ENCODE results near the gene SMG6.
"Not testable (repeated sequence)": the region's sequence is repeated elsewhere in the genome, so short reads cannot be mapped to it uniquely, and the experiment has no call there.

Gene SMG6

DNA sequence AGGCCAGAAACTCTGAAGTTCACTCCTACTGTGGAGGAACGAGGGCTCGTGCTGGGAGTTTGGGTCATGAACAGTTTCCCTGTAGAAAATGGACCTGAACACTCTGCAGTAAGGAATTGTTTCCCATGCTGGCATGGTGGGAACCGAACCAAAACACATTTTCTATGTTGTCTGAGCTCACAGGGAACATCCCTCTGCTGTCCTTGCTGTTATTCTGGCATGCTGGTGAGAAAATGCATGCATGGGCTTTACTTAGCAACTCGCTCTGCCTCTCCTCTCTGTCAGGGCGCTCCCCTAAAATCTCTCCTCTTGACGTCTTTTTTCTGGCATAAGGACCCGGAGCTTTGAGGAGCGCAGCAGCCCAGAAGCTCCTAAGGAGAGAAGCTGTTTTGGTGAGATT lies 283.9 kb downstream of the SMG6 start:
- DNase-seq = no peak

DNA sequence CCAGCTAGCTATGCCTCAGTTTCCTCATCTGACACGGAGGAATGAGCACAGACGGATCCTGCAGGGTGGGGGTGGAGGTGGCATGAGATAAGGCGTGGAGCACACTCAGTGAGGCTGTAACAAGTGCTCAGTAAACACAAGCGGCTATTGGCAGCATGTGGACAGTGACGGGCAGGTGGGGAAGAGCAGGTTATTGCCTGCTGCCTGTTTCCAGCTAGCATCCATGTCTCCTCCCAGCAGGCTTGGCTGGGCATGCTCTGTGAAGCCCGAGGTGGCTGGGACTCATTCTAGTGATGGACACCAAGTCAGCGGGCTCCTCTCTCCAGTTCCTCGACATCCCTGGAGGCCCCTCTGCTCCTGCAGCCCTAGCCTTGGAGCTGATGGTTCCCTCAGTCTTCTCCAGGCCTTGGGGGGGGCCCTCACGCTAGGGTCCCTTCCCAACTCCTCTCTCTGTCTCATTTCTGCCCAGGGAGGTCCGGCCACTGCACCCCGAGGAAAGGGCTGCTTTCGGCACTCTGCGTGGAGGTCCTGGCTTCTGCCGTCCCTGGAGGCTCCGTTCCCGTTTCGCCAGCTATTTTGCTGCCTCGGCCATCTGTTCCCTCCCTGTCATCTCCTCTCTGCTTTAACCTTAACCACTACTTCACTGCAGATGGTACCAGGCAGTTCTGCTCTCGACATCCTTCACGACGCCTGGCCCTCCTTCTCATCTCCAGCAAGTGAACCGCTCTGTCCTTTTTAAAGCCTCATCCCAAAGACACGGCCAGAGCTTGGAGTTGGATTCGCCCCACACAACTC lies 284.7 kb downstream of the SMG6 start:
- DNase-seq = no peak

DNA sequence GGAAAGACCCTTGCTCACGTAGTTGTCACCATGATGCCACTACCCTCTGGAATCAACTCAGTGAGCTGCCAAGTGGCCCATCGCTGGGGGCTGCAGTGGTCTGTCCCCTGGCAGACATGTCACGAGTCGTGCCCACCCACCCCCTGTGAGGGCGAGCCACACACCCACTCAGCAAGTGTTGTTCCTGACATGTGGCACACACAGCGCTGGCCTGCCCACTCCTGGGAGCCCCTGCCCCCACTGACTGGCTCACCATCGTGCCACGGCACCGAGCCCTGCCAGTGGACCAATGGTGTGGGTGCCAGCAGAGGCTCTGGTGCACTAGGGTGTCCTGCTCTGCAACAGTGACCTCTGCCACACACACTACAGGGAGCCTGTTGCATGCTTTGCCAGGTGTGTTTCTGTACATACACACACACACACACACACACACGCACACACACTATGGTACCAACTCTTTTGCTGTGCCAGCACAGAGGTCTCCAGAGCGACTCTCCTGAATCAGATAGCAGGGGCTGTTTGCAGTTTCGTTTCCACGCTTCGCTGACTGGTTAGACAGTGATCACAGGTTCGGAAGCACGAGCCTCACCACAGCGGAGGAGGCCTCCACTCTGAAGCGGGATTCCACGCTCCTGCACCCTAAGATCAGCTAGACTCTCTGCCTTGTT lies 286.2 kb downstream of the SMG6 start:
- DNase-seq = no peak

DNA sequence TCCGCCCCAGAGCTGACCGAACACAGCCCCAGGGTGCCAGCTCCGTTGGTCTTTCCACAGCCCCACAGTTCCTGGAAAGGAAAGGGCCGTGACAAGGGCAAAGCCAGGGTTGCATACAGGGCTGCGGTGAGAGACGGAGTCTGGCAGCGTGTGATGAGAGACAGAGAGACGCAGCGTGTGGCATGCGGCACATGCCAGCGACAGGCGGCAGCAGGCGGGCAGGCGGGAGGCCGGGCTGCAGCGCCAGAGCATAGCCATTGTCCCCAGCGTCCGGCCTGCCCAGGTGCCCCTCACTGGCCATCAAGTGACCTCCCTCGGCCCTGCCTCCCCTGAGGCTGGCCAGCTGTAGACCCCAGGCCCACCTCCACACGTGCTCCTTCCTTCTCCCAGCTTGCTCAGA lies 287.1 kb downstream of the SMG6 start:
- DNase-seq = no peak

DNA sequence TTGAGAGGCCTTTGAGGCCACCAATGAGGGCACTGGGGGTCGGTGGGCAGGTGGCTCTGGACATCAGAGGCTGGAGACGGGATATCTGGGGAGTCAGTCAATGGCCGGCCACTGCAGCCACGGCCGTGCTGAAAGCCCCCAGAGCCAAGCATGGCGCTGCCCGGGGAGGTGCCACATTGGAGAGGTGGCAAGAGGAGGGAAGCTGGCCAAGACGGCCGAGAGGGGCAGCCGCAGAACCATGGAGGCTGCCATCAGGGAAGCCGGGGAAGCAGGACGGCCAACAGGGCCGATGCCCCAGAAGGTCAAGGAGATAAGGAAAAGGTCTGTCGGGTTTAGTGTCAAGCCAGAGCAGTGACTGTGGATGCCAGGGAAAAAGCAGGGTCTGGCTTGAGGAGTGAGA lies 288.3 kb downstream of the SMG6 start:
- DNase-seq = no peak

DNA sequence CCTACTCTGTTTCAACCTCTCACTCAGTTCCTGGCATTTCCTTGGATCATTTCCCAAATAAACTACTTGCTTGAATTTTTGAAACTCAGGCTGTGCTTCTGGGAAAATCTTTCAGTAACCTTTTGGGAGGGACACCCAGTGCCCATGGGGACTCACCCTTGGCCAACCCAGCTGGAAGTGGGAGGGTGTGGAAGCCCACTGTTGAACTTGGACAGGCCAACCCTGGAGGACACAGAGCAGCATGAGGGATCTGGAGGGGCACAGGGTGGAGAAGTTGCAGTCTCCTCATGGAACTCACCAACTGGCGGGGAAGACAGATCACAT lies 289.6 kb downstream of the SMG6 start:
- no peak for DNase-seq

DNA sequence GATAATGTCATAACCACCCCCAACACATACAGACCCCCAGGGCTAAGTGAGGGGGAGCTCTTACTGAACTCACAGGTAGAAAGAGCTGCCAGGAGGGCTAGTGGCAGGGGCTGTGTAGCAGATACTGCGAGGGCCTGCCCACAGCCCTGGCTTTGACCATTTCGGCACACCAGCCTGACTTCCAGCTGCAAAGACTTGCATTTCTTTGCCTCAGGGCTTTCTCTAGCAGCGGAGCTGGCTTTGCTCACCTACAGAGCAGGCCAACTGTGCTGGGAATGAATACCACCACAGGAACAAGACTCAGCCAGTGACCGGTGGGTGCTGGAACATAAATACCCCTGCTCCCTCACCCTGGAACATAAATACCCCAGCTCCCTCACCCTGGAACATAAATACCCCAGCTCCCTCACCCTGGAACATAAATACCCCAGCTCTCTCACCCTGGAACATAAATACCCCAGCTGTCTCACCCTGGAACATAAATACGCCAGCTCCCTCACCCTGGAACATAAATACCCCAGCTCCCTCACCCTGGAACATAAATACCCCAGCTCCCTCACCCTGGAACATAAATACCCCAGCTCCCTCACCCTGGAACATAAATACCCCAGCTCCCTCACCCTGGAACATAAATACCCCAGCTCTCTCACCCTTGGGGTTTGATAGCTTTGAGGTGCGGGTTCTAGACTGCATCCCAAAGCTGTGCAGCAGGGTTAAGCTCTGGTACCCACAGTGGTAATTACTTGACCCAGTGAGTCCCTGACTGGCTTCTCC lies 290.2 kb downstream of the SMG6 start:
- DNase-seq = not testable (repeated sequence)

DNA sequence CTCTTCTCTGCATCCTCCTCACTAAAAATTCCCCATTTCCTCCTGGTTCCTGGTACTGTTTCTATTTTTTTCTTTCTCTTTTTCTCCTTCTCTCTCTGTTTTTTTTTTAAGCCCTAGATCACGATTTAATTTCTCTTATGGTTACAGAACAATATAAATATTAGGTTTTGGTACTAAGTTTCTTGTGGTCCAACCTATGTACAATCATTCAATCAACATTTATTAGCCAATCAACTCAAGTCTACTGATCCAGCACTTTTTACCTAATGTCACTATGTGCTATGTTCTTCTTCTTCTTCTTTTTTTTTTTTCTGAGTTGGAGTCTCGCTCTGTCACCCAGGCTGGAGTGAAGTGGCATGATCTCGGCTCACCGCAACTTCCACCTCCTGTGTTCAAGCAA lies 291.1 kb downstream of the SMG6 start:
- no peak for DNase-seq

DNA sequence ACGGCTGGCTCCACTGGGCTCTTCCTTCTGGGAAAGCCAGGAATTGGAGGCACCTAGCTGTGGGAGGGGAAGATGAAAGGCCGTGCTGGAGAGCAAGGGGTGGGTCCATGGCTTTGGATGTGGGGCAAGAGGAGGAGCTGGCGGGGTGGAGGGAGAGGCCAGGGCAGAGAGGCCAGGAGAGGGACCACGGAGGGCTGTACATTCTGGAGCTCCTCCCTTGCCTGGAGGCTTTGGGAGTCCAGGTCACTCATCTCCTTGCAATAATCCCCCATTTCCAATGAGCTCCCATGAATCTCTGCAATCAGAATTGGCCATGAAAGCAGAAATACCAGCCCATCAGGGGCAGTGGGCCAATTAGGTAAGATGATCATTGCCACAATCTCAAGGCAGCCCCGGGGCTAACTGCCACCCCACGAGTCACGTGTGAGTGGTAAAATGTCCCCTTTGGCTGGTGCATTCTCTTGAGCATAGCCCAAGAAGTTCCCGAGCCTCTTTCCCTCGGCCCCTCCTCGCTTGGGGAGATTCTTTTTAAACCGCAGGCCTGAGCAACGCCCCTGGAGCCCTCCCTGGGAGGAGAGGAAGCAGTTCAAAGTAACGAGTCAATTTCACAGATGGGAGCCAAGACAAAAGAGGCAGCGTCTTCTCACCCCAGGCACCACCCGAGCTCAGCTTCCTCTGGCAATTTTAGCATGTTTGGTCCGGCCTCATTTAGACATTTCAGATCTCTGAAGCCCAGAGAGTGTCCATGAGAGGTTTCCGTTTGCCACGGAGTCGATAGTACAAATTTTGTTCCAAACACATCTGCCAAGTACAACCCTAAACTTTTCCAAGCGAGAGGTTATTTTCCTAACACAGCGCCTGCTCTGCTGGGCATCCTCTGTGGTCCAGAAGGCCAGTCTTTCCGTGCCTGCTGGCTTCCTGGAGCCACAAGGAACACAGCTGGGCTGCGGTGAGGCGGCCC lies 291.9 kb downstream of the SMG6 start:
- peak; percentile 48 for DNase-seq
